Measurements from ENCODE around the gene PLOD1. TPM values are rescaled to one million over a fixed set of nuclear protein-coding genes. Genes with fewer than 3 reads are reported as not detected.
A peak's percentile ranks its signal among the peaks of the same experiment; 100 is the strongest.

The PLOD1 gene
- total and polyA plus RNA-seq, 2 of the 13 experiments (the other 11 are each of a cell fraction or from before 2014, with no cell fraction given): 70.1 to 318 TPM

GRCh38 chr1:11934302-11935056, at the start of gene PLOD1 (continued):
- TF ChIP-seq ZSCAN5A (CRISPR knock-in tag; IDR thresholded peaks at IDR 0.05; ENCODE audit: borderline replicate concordance) (peak; percentile 86; the same call in 1 of the 2 replicates), ZNF740 (CRISPR knock-in tag; IDR thresholded peaks at IDR 0.05) (no peak), ZSCAN22 (CRISPR knock-in tag; IDR thresholded peaks at IDR 0.05) (no peak), NR1H2 (CRISPR knock-in tag; IDR thresholded peaks at IDR 0.05; ENCODE audit: borderline replicate concordance, low read depth) (no peak), ZNF83 (CRISPR knock-in tag; IDR thresholded peaks at IDR 0.05; ENCODE audit: borderline replicate concordance) (peak; percentile 50; the same call in 1 of the 2 replicates), RAD51 (IDR thresholded peaks at IDR 0.05; ENCODE audit: borderline replicate concordance) (no peak), ZSCAN21 (CRISPR knock-in tag; IDR thresholded peaks at IDR 0.05; ENCODE audit: borderline replicate concordance) (peak; percentile 85; the same call in 1 of the 2 replicates), ATF4 (CRISPR knock-in tag; IDR thresholded peaks at IDR 0.05) (peak in 1 of 2 experiments; percentile 66; a peak in 1 of 4 replicates), RFX5 (IDR thresholded peaks at IDR 0.05; ENCODE audit: low read depth, low read length) (no peak), ZBTB10 (CRISPR knock-in tag; IDR thresholded peaks at IDR 0.05; ENCODE audit: borderline replicate concordance) (no peak), ZNF20 (CRISPR knock-in tag; IDR thresholded peaks at IDR 0.05) (no peak), HDAC1 (CRISPR knock-in tag; IDR thresholded peaks at IDR 0.05) (peak; percentile 50; the same call in 1 of the 2 replicates), AHDC1 (CRISPR knock-in tag; IDR thresholded peaks at IDR 0.05; ENCODE audit: borderline replicate concordance) (no peak), SOX13 (IDR thresholded peaks at IDR 0.05) (no peak), SOX13 (CRISPR knock-in tag; conservative IDR thresholded peaks at IDR 0.05 in 1 of 2, IDR thresholded peaks at IDR 0.05 in 1 of 2) (peak in 1 of 2 experiments; percentile 38; a peak in 2 of 4 replicates)
